Osteocyte (in vitro differentiated cells): ENCODE measurements around the gene PCNP. TPM values are rescaled to one million over a fixed set of nuclear protein-coding genes. Genes with fewer than 3 reads are reported as not detected.

ENCODE experiments used
- DNase-seq: peaks from one replicate; pipeline ENCODE4 v3.0.0; 2021; ENCODE audit warnings: mixed read lengths; ENCODE audit not compliant: unreplicated experiment; ENCODE audit errors: extremely low spot score
- H3K27ac Mint-ChIP-seq: one replicate; pipeline ENCODE4 v1.8.0; 2021; ENCODE audit warnings: mild to moderate bottlenecking, mixed read lengths; ENCODE audit not compliant: unreplicated experiment
- H3K27me3 Mint-ChIP-seq: one replicate; pipeline ENCODE4 v1.8.0; 2021; ENCODE audit warnings: mixed read lengths; ENCODE audit not compliant: unreplicated experiment
- H3K36me3 Mint-ChIP-seq: one replicate; pipeline ENCODE4 v1.8.0; 2021; ENCODE audit warnings: mixed read lengths; ENCODE audit not compliant: unreplicated experiment
- H3K4me1 Mint-ChIP-seq: one replicate; pipeline ENCODE4 v1.8.0; 2021; ENCODE audit warnings: mixed read lengths; ENCODE audit not compliant: unreplicated experiment
- H3K4me3 Mint-ChIP-seq: one replicate; pipeline ENCODE4 v1.8.0; 2021; ENCODE audit warnings: mild to moderate bottlenecking, moderate library complexity, mixed read lengths; ENCODE audit not compliant: unreplicated experiment
- H3K9me3 Mint-ChIP-seq: one replicate; pipeline ENCODE4 v1.8.0; 2021; ENCODE audit warnings: mixed read lengths; ENCODE audit not compliant: unreplicated experiment
- CTCF ChIP-seq: fragments of 200-600 bp; sonication (generic); IDR thresholded peaks from 2 replicates; pipeline ENCODE4 v1.5.0; 2021; ENCODE audit warnings: antibody characterized with exemption, mild to moderate bottlenecking, moderate library complexity
- total RNA-seq: library from RNA; stranded (reverse); gene quantifications from 2 replicates; pipeline ENCODE4 v1.2.1, GENCODE V29; 2021

PCNP gene
- total RNA-seq, 1 donor from 2014 or later = 139 TPM

DNA sequence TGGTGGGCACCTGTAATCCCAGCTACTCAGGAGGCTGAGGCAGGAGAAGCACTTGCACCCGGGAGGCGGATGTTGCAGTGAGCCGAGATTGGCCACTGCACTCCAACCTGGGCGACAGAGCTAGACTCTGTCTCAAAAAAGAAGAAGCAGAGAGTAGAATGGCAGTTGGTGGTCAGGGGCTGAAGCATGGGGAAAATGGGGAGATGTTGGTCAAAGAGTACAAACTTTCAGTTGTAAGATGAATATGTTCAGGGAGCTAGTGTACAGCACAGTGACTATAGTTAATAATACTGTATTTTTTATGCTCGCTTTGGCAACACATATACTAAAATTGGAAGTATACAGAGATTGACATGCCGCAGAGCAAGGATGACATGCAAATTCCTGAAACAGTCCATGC lies 41.5 kb downstream of the PCNP start:
- Mint-ChIP-seq H3K36me3 (no peaks in the 10 kb centered on the region), H3K27me3 (no peaks in the 10 kb centered on the region), H3K27ac (no peak overlapping the region), H3K4me3 (no peak overlapping the region), H3K9me3 (no peaks in the 10 kb centered on the region), H3K4me1 (no peaks in the 10 kb centered on the region)
- no peak for TF ChIP-seq CTCF
- DNase-seq = peak; percentile 38

GRCh38 chr3:101617478-101617877 lies 43.5 kb downstream of the PCNP start:
- Mint-ChIP-seq H3K4me1 (no peaks in the 10 kb centered on the region), H3K27ac (no peak overlapping the region), H3K27me3 (no peaks in the 10 kb centered on the region), H3K36me3 (no peaks in the 10 kb centered on the region), H3K9me3 (no peaks in the 10 kb centered on the region), H3K4me3 (no peak overlapping the region)
- DNase-seq = peak; percentile 53
- TF ChIP-seq CTCF = no peak

- H3K36me3 Mint-ChIP-seq = no peaks in the 10 kb centered on the region
- TF ChIP-seq CTCF = no peak
- no peak overlapping the region for H3K27ac Mint-ChIP-seq
- no peaks in the 10 kb centered on the region for H3K4me1 Mint-ChIP-seq
- no peaks in the 10 kb centered on the region for H3K9me3 Mint-ChIP-seq
- H3K27me3 Mint-ChIP-seq = no peaks in the 10 kb centered on the region
- no peak for DNase-seq
- H3K4me3 Mint-ChIP-seq = no peak overlapping the region
Measured at GRCh38 chr3:101618726-101619125, 44.7 kb downstream of the PCNP start.

- no peak for DNase-seq
- no peaks in the 10 kb centered on the region for H3K4me1 Mint-ChIP-seq
- no peaks in the 10 kb centered on the region for H3K27me3 Mint-ChIP-seq
- no peak overlapping the region for H3K4me3 Mint-ChIP-seq
- H3K36me3 Mint-ChIP-seq = no peaks in the 10 kb centered on the region
- no peaks in the 10 kb centered on the region for H3K9me3 Mint-ChIP-seq
- H3K27ac Mint-ChIP-seq = no peak overlapping the region
- TF ChIP-seq CTCF = no peak
Measured at GRCh38 chr3:101619734-101620133, 45.8 kb downstream of the PCNP start.

DNA sequence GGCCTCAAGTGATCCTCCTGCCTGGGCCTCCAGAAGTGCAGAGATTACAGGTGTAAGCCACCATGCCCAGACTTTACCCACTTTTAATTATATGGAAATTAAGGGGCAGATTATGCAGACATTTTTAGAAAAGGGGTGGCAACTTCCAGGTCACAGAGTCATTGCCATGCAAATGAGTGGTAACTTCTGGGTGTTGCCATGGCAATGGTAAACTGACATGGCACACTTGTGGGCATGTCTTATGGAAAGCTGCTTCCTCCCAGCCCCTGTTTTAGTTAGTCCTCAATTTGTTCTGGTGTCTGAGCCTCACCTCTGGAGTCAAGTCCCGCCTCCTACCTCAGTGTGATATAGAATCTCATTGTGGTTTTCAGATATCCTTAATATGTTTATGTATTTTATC lies 49.7 kb downstream of the PCNP start:
- TF ChIP-seq CTCF = no peak
- no peak overlapping the region for H3K4me3 Mint-ChIP-seq
- H3K36me3 Mint-ChIP-seq = no peaks in the 10 kb centered on the region
- no peak overlapping the region for H3K27ac Mint-ChIP-seq
- no peak for DNase-seq
- no peaks in the 10 kb centered on the region for H3K4me1 Mint-ChIP-seq
- H3K27me3 Mint-ChIP-seq = no peaks in the 10 kb centered on the region
- H3K9me3 Mint-ChIP-seq = no peaks in the 10 kb centered on the region
